Neural progenitor cell (in vitro differentiated cells): ENCODE measurements around the gene PPIL4. TPM values are rescaled to one million over a fixed set of nuclear protein-coding genes. Genes with fewer than 3 reads are reported as not detected.

Experiments
- DNase-seq: peaks from one replicate; pipeline ENCODE4 v3.0.0-alpha.2; 2016; ENCODE audit warnings: low spot score
- H2AFZ ChIP-seq: fragments of 200-600 bp; sonication (generic); replicated peaks from 2 replicates; pipeline ENCODE4 v1.6.1; 2016; ENCODE audit warnings: antibody characterized with exemption
- H3F3A ChIP-seq: fragments of 200-600 bp; sonication (generic); 2 replicates; pipeline ENCODE4 v1.6.1; 2016; ENCODE audit warnings: antibody characterized with exemption, low read depth
- H3K27ac ChIP-seq: fragments of 200-600 bp; sonication (generic); 2 replicates; pipeline ENCODE4 v1.5.1; 2016; ENCODE audit warnings: mild to moderate bottlenecking
- H3K27me3 ChIP-seq: fragments of 200-600 bp; sonication (generic); 2 replicates; pipeline ENCODE4 v1.6.1; 2016; ENCODE audit warnings: mild to moderate bottlenecking, moderate library complexity
- H3K36me3 ChIP-seq: fragments of 200-600 bp; sonication (generic); 2 replicates; pipeline ENCODE4 v1.5.1; 2016
- H3K4me1 ChIP-seq: fragments of 200-600 bp; sonication (generic); 2 replicates; pipeline ENCODE4 v1.6.1; 2016; ENCODE audit warnings: mixed run types
- H3K4me2 ChIP-seq: fragments of 200-600 bp; sonication (generic); 2 replicates; pipeline ENCODE4 v1.6.1; 2016
- H3K4me3 ChIP-seq: fragments of 200-600 bp; sonication (generic); 2 replicates; pipeline ENCODE4 v1.5.1; 2016
- H3K79me2 ChIP-seq: fragments of 200-600 bp; sonication (generic); 2 replicates; pipeline ENCODE4 v1.6.1; 2016; ENCODE audit warnings: low read depth
- H3K9ac ChIP-seq: fragments of 200-600 bp; sonication (generic); 2 replicates; pipeline ENCODE4 v1.6.1; 2016
- H3K9me3 ChIP-seq: fragments of 200-600 bp; sonication (generic); 2 replicates; pipeline ENCODE4 v1.5.1; 2016; ENCODE audit warnings: low read depth
- H4K20me1 ChIP-seq: fragments of 200-600 bp; sonication (generic); 2 replicates; pipeline ENCODE4 v1.6.1; 2016; ENCODE audit warnings: low read depth
- H3K27ac Mint-ChIP-seq: 3 replicates; pipeline ENCODE4 v1.8.0; 2021; ENCODE audit warnings: mixed read lengths
- H3K27me3 Mint-ChIP-seq: 2 replicates; pipeline ENCODE4 v1.8.0; 2022; ENCODE audit warnings: low read depth, mild to moderate bottlenecking, inconsistent platforms, moderate library complexity, mixed read lengths; ENCODE audit not compliant: insufficient read depth
- H3K36me3 Mint-ChIP-seq: 3 replicates; pipeline ENCODE4 v1.8.0; 2021; ENCODE audit warnings: mixed read lengths
- H3K4me1 Mint-ChIP-seq: 3 replicates; pipeline ENCODE4 v1.8.0; 2021; ENCODE audit warnings: mixed read lengths
- H3K4me3 Mint-ChIP-seq: 3 replicates; pipeline ENCODE4 v1.8.0; 2021; ENCODE audit warnings: mild to moderate bottlenecking, moderate library complexity, mixed read lengths
- H3K9me3 Mint-ChIP-seq: 3 replicates; pipeline ENCODE4 v1.8.0; 2020; ENCODE audit warnings: mixed read lengths
- EZH2 ChIP-seq: fragments of 200-600 bp; sonication (generic); IDR thresholded peaks from 2 replicates; pipeline ENCODE4 v1.6.1; 2017; ENCODE audit warnings: antibody characterized with exemption, mild to moderate bottlenecking, moderate library complexity
- EZH2phosphoT487 ChIP-seq: fragments of 200-600 bp; sonication (generic); IDR thresholded peaks from 2 replicates; pipeline ENCODE4 v1.6.1; 2017; ENCODE audit warnings: antibody characterized with exemption
- total RNA-seq: library from RNA; depleted of rRNA; stranded (reverse); fragments of >200 nt; gene quantifications from 2 replicates; pipeline ENCODE4 v1.2.3, GENCODE V29; 2015; ENCODE audit warnings: low replicate concordance
- TF ChIP-seq, protein P1 (sequence below): fragments of 200-600 bp; sonication (generic); IDR thresholded peaks from 2 replicates; pipeline ENCODE4 v1.5.1; 2017; ENCODE audit warnings: antibody characterized with exemption, mild to moderate bottlenecking

PPIL4 gene
- total RNA-seq, 1 donor from 2014 or later: 80.6 TPM

GRCh38 chr6:149534742-149535141 is 11.1 kb downstream of the PPIL4 start:
- H3K4me2 ChIP-seq: no peak overlapping the region
- no peaks in the 10 kb centered on the region for H4K20me1 ChIP-seq
- Mint-ChIP-seq H3K27me3 (no peaks in the 10 kb centered on the region), H3K9me3 (no peaks in the 10 kb centered on the region), H3K4me1 (no peaks in the 10 kb centered on the region), H3K4me3 (no peak overlapping the region), H3K27ac (no peak overlapping the region), H3K36me3 (peaks cover 24% of the 10 kb centered on the region)
- H3K79me2 ChIP-seq: no peaks in the 10 kb centered on the region
- H3K36me3 ChIP-seq: peaks cover 20% of the 10 kb centered on the region
- no peaks in the 10 kb centered on the region for H3K9me3 ChIP-seq
- H3K27ac ChIP-seq: no peak overlapping the region
- H3K4me1 ChIP-seq: no peaks in the 10 kb centered on the region
- H2AFZ ChIP-seq: no peak overlapping the region
- TF ChIP-seq, protein P1, sequence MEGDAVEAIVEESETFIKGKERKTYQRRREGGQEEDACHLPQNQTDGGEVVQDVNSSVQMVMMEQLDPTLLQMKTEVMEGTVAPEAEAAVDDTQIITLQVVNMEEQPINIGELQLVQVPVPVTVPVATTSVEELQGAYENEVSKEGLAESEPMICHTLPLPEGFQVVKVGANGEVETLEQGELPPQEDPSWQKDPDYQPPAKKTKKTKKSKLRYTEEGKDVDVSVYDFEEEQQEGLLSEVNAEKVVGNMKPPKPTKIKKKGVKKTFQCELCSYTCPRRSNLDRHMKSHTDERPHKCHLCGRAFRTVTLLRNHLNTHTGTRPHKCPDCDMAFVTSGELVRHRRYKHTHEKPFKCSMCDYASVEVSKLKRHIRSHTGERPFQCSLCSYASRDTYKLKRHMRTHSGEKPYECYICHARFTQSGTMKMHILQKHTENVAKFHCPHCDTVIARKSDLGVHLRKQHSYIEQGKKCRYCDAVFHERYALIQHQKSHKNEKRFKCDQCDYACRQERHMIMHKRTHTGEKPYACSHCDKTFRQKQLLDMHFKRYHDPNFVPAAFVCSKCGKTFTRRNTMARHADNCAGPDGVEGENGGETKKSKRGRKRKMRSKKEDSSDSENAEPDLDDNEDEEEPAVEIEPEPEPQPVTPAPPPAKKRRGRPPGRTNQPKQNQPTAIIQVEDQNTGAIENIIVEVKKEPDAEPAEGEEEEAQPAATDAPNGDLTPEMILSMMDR: no peak
- no peak for TF ChIP-seq EZH2phosphoT487
- TF ChIP-seq EZH2: no peak
- H3K27me3 ChIP-seq: no peaks in the 10 kb centered on the region
- no peak overlapping the region for H3K9ac ChIP-seq
- no peaks in the 10 kb centered on the region for H3F3A ChIP-seq
- DNase-seq: no peak
- H3K4me3 ChIP-seq: no peak overlapping the region

DNA sequence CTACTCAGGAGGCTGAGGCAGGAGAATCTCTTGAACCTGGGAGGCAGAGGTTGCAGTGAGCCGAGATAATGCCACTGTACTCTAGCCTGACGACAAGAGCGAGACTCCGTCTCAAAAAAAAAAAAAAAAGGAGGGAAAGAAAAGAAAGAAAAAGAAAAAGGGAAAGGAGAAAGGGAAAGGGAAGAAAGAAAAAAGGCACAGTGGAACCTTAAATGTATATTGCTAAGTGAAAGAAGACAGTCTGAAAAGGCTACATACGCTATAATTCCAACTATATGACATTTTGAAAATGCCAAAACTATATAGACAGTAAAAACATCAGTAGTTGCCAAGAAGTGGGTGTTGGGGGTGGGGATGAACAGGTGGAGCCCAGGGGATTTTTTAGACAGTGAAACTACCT is 16.2 kb downstream of the PPIL4 start:
- Histone ChIP-seq H3K27ac (no peak overlapping the region), H3K4me2 (no peak overlapping the region), H4K20me1 (no peaks in the 10 kb centered on the region), H3K36me3 (peaks cover 26% of the 10 kb centered on the region), H2AFZ (no peak overlapping the region), H3K27me3 (no peaks in the 10 kb centered on the region), H3K4me3 (no peak overlapping the region), H3K9ac (no peak overlapping the region), H3K9me3 (no peaks in the 10 kb centered on the region), H3F3A (no peaks in the 10 kb centered on the region), H3K79me2 (no peaks in the 10 kb centered on the region), H3K4me1 (no peaks in the 10 kb centered on the region)
- no peak for DNase-seq
- H3K27ac Mint-ChIP-seq: no peak overlapping the region
- no peaks in the 10 kb centered on the region for H3K27me3 Mint-ChIP-seq
- no peak overlapping the region for H3K4me3 Mint-ChIP-seq
- TF ChIP-seq, protein P1: no peak
- no peak for TF ChIP-seq EZH2phosphoT487
- no peak for TF ChIP-seq EZH2
- peaks cover 11% of the 10 kb centered on the region for H3K36me3 Mint-ChIP-seq
- no peaks in the 10 kb centered on the region for H3K9me3 Mint-ChIP-seq
- H3K4me1 Mint-ChIP-seq: no peaks in the 10 kb centered on the region

DNA sequence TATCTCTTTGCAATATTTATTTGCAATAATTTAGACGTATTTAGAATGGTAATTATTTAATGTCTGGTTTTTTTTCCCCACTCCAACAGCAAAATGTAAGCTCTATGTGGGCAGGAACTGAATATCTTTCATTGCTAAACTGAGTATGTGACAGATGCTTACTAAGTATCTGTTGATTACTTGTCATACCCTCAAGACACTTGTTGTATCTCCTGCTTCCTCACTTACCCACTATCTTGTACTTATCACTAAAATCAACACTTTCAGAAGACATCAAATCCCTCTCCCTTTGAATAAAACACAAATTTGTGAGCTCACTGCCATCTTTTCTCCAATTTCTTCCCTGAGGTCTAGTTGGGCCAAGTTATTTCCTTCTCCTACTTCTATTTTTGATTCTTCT is 30.3 kb downstream of the PPIL4 start:
- Mint-ChIP-seq H3K4me1 (no peaks in the 10 kb centered on the region), H3K9me3 (no peaks in the 10 kb centered on the region)

More for the DNA sequence above, 30.3 kb downstream of the PPIL4 start:
- Histone ChIP-seq H3K27ac (no peak overlapping the region), H3F3A (no peaks in the 10 kb centered on the region), H3K27me3 (no peaks in the 10 kb centered on the region), H3K79me2 (no peaks in the 10 kb centered on the region), H4K20me1 (no peaks in the 10 kb centered on the region), H3K9ac (no peak overlapping the region), H3K36me3 (peaks cover 11% of the 10 kb centered on the region), H3K4me2 (no peak overlapping the region), H3K9me3 (no peaks in the 10 kb centered on the region), H3K4me3 (no peak overlapping the region), H3K4me1 (no peaks in the 10 kb centered on the region), H2AFZ (no peak overlapping the region)
- TF ChIP-seq EZH2 (no peak), EZH2phosphoT487 (no peak)
- TF ChIP-seq, protein P1: no peak
- Mint-ChIP-seq H3K4me3 (no peak overlapping the region), H3K27me3 (no peaks in the 10 kb centered on the region), H3K27ac (no peak overlapping the region), H3K36me3 (peaks cover 11% of the 10 kb centered on the region)
- DNase-seq: no peak
